ENCODE measurements around the gene SERPINB4. TPM values are rescaled to one million over a fixed set of nuclear protein-coding genes. Genes with fewer than 3 reads are reported as not detected.
"Not testable (repeated sequence)": the region's sequence is repeated elsewhere in the genome, so short reads cannot be mapped to it uniquely, and the experiment has no call there.

Gene SERPINB4
- total and polyA plus RNA-seq, 2 experiments from 2014 or later = not detected

DNA sequence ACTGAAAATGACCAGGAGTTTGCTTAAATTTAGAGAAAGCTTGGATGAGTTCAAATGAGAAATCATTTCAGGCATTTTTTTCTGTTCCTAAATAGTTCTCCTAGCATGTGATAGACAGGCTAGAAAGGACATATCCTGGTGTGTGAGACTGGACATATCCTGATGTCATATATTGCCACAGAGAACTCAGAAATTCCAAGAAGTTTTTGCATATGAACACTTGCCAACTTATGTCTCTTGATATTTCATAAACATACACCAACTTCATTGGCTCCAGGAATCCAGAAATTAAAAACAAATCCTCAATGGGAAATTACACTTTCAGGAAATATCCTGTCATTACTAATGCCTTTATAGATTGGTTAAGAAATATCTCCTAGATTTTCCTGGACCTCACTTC lies 2.9 kb upstream of the SERPINB4 start:
- TF ChIP-seq, protein P1, sequence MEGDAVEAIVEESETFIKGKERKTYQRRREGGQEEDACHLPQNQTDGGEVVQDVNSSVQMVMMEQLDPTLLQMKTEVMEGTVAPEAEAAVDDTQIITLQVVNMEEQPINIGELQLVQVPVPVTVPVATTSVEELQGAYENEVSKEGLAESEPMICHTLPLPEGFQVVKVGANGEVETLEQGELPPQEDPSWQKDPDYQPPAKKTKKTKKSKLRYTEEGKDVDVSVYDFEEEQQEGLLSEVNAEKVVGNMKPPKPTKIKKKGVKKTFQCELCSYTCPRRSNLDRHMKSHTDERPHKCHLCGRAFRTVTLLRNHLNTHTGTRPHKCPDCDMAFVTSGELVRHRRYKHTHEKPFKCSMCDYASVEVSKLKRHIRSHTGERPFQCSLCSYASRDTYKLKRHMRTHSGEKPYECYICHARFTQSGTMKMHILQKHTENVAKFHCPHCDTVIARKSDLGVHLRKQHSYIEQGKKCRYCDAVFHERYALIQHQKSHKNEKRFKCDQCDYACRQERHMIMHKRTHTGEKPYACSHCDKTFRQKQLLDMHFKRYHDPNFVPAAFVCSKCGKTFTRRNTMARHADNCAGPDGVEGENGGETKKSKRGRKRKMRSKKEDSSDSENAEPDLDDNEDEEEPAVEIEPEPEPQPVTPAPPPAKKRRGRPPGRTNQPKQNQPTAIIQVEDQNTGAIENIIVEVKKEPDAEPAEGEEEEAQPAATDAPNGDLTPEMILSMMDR (IDR thresholded peaks at IDR 0.05; ENCODE audit: poor library complexity) = no peak
- TF ChIP-seq EZH2phosphoT487 (IDR thresholded peaks at IDR 0.05; ENCODE audit: low read depth, severe bottlenecking, unreplicated experiment) = no peak
- no peak for TF ChIP-seq EZH2 (IDR thresholded peaks at IDR 0.05; ENCODE audit: borderline replicate concordance)
- no peak overlapping the region for H3K4me3 ChIP-seq
- no peaks in the 10 kb centered on the region for H3K36me3 ChIP-seq (replicated peaks; ENCODE audit: insufficient read depth, low read depth)
- no peak overlapping the region for H3K4me2 ChIP-seq
- no peaks in the 10 kb centered on the region for H4K20me1 ChIP-seq (ENCODE audit: insufficient read depth, poor library complexity, severe bottlenecking)
- no peak for DNase-seq (ENCODE audit: low spot score)
- no peak overlapping the region for H2AFZ ChIP-seq
- H3K9me3 ChIP-seq (ENCODE audit: low read depth) = no peaks in the 10 kb centered on the region
- no peaks in the 10 kb centered on the region for H3K4me1 ChIP-seq (ENCODE audit: insufficient read depth)
- H3K27me3 ChIP-seq = no peaks in the 10 kb centered on the region
- H3K27ac ChIP-seq = no peak overlapping the region
- H3K9me2 ChIP-seq (replicated peaks; ENCODE audit: insufficient read depth) = no peaks in the 10 kb centered on the region
- H3K79me2 ChIP-seq = no peaks in the 10 kb centered on the region

DNA sequence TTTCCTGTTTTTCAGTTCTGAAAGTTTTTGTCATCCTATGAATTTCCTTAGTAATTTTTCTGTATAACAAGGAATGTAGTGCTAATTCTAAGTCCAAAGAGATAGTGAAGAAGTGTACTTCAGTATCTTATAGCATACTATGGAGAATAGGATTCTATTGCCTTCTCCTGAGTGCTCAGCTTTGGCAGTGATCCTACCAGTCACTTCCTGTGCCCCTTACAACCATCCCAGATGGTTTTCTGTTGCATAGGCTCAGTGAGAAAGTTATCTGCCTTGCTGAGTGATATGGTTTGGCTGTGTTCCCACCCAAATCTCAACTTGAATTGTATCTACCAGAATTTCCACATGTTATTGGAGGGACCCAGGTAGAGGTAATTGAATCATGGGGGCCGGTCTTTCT lies 638 bp upstream of the SERPINB4 start:
- H2AFZ ChIP-seq; H3K9me3 ChIP-seq (ENCODE audit: low read depth); H3K27ac ChIP-seq; H3K4me3 ChIP-seq; H3K4me2 ChIP-seq; H3K27me3 ChIP-seq; H4K20me1 ChIP-seq (ENCODE audit: insufficient read depth, poor library complexity, severe bottlenecking); H3K4me1 ChIP-seq (ENCODE audit: insufficient read depth); H3K36me3 ChIP-seq (replicated peaks; ENCODE audit: insufficient read depth, low read depth); H3K79me2 ChIP-seq; DNase-seq (ENCODE audit: low spot score); H3K9me2 ChIP-seq (replicated peaks; ENCODE audit: insufficient read depth): not testable (repeated sequence)
- 90% methylated on average over 1 of the region's 1 CpG for WGBS (ENCODE audit: low lambda C conversion rate, missing lambda C conversion rate)

DNA sequence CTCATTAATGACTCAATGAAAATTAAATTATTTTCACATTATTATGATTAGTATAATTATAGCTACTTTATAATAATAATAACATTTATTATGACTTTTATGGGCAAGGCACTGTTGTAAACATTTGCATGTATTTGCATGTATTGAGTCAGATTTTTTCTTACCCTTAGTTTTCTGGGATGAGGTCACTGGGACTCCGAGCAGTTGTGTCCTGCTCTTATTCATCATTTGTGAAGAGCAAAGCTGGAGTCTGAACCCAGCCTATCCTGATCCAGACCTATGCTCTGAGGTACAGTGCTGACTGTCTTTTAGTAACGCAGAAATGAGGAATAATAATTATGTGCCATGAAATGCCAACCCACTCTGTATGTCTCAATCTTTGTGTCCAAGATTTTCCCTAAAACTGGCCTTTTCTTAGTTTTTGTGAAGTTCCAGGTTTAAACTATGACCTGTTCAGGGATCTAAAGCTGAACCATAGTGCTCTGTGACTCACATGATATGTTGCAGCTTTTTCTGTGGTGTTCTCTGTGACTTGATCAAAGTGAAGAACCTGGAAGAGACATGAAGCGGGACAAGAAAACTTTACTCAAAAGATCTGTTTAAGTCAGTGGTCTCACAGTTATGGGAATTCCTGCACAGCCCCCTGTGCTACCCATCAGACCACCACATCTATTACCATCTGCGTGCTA lies 1.2 kb downstream of the SERPINB4 start:
- not testable (repeated sequence) for H3K4me3 ChIP-seq; H3K79me2 ChIP-seq; H2AFZ ChIP-seq; DNase-seq (ENCODE audit: low spot score); H3K27me3 ChIP-seq; H4K20me1 ChIP-seq (ENCODE audit: insufficient read depth, poor library complexity, severe bottlenecking); H3K27ac ChIP-seq; H3K4me2 ChIP-seq; H3K9me2 ChIP-seq (replicated peaks; ENCODE audit: insufficient read depth); H3K9me3 ChIP-seq (ENCODE audit: low read depth); H3K36me3 ChIP-seq (replicated peaks; ENCODE audit: insufficient read depth, low read depth); H3K4me1 ChIP-seq (ENCODE audit: insufficient read depth)
- 93% methylated on average over 4 of the region's 4 CpGs for WGBS (ENCODE audit: low lambda C conversion rate, missing lambda C conversion rate)

DNA sequence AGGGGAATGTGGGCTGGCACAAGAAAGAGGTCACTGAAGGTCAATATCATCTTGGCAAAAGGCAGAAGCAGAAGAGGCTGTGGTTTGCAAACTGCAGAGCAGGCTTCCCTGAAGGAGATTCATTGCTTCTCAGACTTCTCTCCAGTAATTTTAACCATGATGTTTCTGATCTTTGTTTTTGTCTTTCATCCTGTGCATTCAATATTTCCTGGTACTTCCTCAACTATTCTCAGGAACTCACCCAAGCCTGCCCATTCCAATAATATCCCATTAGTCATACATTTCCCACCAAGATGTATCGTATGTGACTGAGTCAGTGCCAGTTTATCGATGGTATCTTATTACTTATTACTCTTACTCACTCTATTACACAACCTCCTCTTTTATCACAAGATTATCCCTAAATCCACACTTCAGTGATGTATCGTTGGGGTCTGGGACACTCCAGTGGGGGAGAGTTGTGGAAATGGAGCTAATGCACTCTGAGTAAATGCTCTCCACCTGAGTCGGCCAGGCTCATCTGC lies 2.8 kb downstream of the SERPINB4 start:
- H3K9me3 ChIP-seq (ENCODE audit: low read depth); H3K79me2 ChIP-seq; H4K20me1 ChIP-seq (ENCODE audit: insufficient read depth, poor library complexity, severe bottlenecking); H3K36me3 ChIP-seq (replicated peaks; ENCODE audit: insufficient read depth, low read depth); H3K27me3 ChIP-seq; DNase-seq (ENCODE audit: low spot score); H3K4me2 ChIP-seq; H2AFZ ChIP-seq; H3K9me2 ChIP-seq (replicated peaks; ENCODE audit: insufficient read depth); H3K4me3 ChIP-seq; H3K27ac ChIP-seq; H3K4me1 ChIP-seq (ENCODE audit: insufficient read depth): not testable (repeated sequence)
- 71% methylated on average over 4 of the region's 4 CpGs for WGBS (ENCODE audit: low lambda C conversion rate, missing lambda C conversion rate)

DNA sequence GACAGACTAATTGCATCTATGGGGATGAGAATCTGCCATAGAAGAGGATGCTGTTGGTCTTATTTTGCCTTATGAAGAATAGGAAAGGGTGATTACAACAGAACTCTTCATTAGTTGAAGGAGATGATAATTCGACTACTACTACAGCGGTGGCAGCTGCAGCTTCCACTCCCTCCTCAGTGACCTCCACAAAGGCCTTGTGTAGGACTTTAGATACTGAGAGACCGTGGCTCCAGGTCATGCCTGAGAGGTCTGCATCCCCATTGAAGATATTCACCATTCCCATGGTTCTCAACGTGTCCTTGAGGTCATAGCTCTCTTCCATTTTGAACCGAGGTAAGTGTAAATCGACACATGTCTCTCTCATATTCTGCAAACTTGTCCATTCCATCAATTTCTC lies 6.4 kb downstream of the SERPINB4 start:
- no peak for DNase-seq (ENCODE audit: low spot score)
- no peaks in the 10 kb centered on the region for H3K9me2 ChIP-seq (replicated peaks; ENCODE audit: insufficient read depth)
- no peak overlapping the region for H3K4me2 ChIP-seq
- H4K20me1 ChIP-seq (ENCODE audit: insufficient read depth, poor library complexity, severe bottlenecking) = no peaks in the 10 kb centered on the region
- no peak overlapping the region for H3K4me3 ChIP-seq
- H3K27ac ChIP-seq = no peak overlapping the region
- no peaks in the 10 kb centered on the region for H3K79me2 ChIP-seq
- WGBS (ENCODE audit: low lambda C conversion rate, missing lambda C conversion rate) = 89% methylated on average over 6 of the region's 6 CpGs
- H3K36me3 ChIP-seq (replicated peaks; ENCODE audit: insufficient read depth, low read depth) = no peaks in the 10 kb centered on the region
- H3K27me3 ChIP-seq = no peaks in the 10 kb centered on the region
- H3K4me1 ChIP-seq (ENCODE audit: insufficient read depth) = no peaks in the 10 kb centered on the region
- TF ChIP-seq EZH2phosphoT487 (IDR thresholded peaks at IDR 0.05; ENCODE audit: low read depth, severe bottlenecking, unreplicated experiment) (no peak), EZH2 (IDR thresholded peaks at IDR 0.05; ENCODE audit: borderline replicate concordance) (no peak)
- TF ChIP-seq, protein P1 (IDR thresholded peaks at IDR 0.05; ENCODE audit: poor library complexity) = no peak
- H2AFZ ChIP-seq = no peak overlapping the region
- H3K9me3 ChIP-seq (ENCODE audit: low read depth) = no peaks in the 10 kb centered on the region
